Astrocyte of the cerebellum (primary cell): ENCODE measurements around the gene SCP2.

Source experiments
- DNase-seq: peaks from one replicate; pipeline ENCODE4 v3.0.0-alpha.2; 2011; ENCODE audit warnings: low read depth
- H3K4me3 ChIP-seq: 2 replicates; pipeline ENCODE4 v1.5.1; 2011; ENCODE audit warnings: mild to moderate bottlenecking, low read depth, low read length, moderate library complexity
- CTCF ChIP-seq: IDR thresholded peaks from 2 replicates; pipeline ENCODE4 v1.5.1; 2012; ENCODE audit warnings: low read length, low read depth, moderate library complexity, mild to moderate bottlenecking; ENCODE audit errors: missing control alignments
- in situ Hi-C: cut with HindIII; loops from 2 replicates; pipeline ENCODE4 v1.10.0; 2017; ENCODE audit warnings: low sequenced_read_pairs

Gene SCP2

GRCh38 chr1:53082826-53083455 lies 155.9 kb downstream of the SCP2 start:
- no peak for DNase-seq
- TF ChIP-seq CTCF, result no peak
- H3K4me3 ChIP-seq, result no peak overlapping the region
- in situ Hi-C loops, result no loop called here

- no peak for DNase-seq
- no peak overlapping the region for H3K4me3 ChIP-seq
- no peak for TF ChIP-seq CTCF
- in situ Hi-C loops, result no loop called here
These were observed 156.8 kb downstream of the SCP2 start for GRCh38 chr1:53083636-53084588.

- DNase-seq, result no peak
- in situ Hi-C loops, result no loop called here
- no peak overlapping the region for H3K4me3 ChIP-seq
- no peak for TF ChIP-seq CTCF
These were observed 157.5 kb downstream of the SCP2 start for GRCh38 chr1:53084589-53084971.

- TF ChIP-seq CTCF, result no peak
- no peak for DNase-seq
- no peak overlapping the region for H3K4me3 ChIP-seq
- in situ Hi-C loops, result no loop called here
These were observed 158.3 kb downstream of the SCP2 start for GRCh38 chr1:53085405-53085804.

- no peak for DNase-seq
- in situ Hi-C loops, result no loop called here
- no peak overlapping the region for H3K4me3 ChIP-seq
- TF ChIP-seq CTCF, result no peak
These were observed 159.5 kb downstream of the SCP2 start for GRCh38 chr1:53086491-53087070.

DNA sequence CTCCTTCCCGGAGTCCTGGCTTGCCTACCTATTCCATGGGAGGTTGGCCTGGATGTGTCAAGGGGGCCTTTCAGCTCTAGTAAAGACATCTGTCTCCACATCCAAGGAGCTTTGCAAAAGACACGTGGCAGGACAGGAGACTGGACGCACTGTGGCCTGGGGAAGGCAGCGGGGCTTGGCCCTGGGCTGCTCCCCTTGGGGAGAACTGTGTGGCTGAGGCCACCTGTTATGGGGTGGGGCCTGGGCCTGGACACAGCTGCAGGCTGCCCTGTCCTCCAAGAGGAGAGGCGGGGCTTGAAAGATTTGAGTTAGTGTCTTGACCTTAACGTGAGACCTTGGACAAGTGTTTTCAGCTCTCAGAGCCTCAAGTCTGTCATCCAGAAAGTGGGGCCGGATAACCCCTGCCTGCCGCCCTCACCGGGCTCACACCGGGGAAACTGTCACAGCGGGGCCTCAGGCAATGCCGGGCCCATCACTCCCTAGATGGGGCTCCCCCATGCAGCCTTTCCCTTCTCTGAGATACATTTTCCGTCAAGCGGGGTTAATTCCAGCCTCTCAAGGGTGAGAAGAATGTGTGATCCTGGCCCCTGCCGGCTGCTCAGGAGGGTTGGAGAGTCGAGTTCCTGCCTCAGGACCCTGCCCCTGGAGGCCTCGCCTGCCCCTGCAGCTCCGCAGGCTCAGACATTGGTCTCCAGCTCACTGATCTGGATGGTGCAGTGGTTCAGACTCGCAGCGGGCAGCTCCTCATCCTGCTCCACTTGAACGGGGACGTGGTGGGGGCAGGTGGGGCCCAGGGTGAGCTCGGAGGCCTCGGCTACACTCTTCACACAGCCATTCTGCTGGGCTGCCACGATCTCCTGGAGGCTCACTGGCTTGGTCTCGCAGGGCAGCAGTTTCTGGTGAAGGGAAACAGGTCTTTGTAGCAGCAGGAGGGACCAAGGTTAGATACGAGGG lies 160.5 kb downstream of the SCP2 start:
- DNase-seq, result no peak
- in situ Hi-C loops, result no loop called here
- no peak overlapping the region for H3K4me3 ChIP-seq
- TF ChIP-seq CTCF, result no peak
